Muscle layer of colon (tissue), 2 donors: ENCODE results near the gene EBF4.
A peak's percentile ranks its signal among the peaks of the same experiment; 100 is the strongest.

Source experiments
- H3K27ac ChIP-seq: one replicate; pipeline ENCODE4 v1.7.0; 2013; ENCODE audit warnings: low read depth, mild to moderate bottlenecking, low read length, moderate library complexity
- H3K27me3 ChIP-seq, 2 donors: one replicate each; pipeline ENCODE4 v1.7.0; 2013; ENCODE audit warnings: low read length in 2 of 2, mild to moderate bottlenecking in 2 of 2; ENCODE audit not compliant: insufficient read depth in 2 of 2, control insufficient read depth in 1 of 2
- H3K36me3 ChIP-seq: one replicate; pipeline ENCODE4 v1.7.0; 2013; ENCODE audit warnings: mild to moderate bottlenecking, low read length; ENCODE audit not compliant: insufficient read depth
- H3K4me1 ChIP-seq: one replicate; pipeline ENCODE4 v1.7.0; 2013; ENCODE audit warnings: mild to moderate bottlenecking, low read length; ENCODE audit not compliant: insufficient read depth
- H3K4me3 ChIP-seq, 2 donors: one replicate each; pipeline ENCODE4 v1.7.0; 2013; ENCODE audit warnings: low read length in 2 of 2, low read depth in 1 of 2, mild to moderate bottlenecking in 1 of 2, moderate library complexity in 1 of 2
- H3K9ac ChIP-seq: one replicate; pipeline ENCODE4 v1.7.0; 2013; ENCODE audit warnings: low read length
- H3K9me3 ChIP-seq: one replicate; pipeline ENCODE4 v1.7.0; 2013; ENCODE audit warnings: mild to moderate bottlenecking, low read length
- donor health status: abdominal sarcoma.
- donor health status: Adenocarcinoma of cecum.

The EBF4 gene

DNA sequence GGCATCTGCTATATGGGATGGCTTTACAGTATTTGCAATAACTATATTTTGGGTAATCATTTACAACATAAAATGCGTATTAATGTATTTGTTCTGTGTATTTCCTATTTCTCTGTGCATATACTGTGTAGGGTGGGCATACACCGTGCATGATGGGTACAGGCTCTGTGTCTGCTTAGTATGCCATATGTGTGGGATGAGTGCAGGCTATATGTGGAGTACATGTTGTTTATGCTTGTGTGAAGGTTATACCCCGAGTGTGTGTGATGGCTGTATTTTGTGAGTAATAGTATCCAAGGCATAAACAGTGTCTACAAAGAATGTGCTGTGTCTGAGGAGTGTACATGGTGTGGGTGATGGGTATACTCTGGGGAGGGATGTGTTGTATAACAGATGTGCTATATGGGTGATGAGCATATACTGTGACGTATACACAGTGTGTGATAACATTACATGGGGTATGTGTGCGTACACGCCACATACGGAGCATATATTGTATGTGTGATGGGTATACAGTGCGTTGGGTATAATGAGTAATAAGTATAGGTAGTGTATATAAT lies 55.2 kb downstream of the EBF4 start:
- Histone ChIP-seq H3K27me3 (peaks cover 0 to 14% of the 10 kb centered on the region in 2 donors), H3K4me1 (peaks cover 12% of the 10 kb centered on the region), H3K4me3 (no peak overlapping the region), H3K27ac (no peak overlapping the region), H3K9me3 (no peaks in the 10 kb centered on the region), H3K36me3 (no peaks in the 10 kb centered on the region), H3K9ac (no peak overlapping the region)

DNA sequence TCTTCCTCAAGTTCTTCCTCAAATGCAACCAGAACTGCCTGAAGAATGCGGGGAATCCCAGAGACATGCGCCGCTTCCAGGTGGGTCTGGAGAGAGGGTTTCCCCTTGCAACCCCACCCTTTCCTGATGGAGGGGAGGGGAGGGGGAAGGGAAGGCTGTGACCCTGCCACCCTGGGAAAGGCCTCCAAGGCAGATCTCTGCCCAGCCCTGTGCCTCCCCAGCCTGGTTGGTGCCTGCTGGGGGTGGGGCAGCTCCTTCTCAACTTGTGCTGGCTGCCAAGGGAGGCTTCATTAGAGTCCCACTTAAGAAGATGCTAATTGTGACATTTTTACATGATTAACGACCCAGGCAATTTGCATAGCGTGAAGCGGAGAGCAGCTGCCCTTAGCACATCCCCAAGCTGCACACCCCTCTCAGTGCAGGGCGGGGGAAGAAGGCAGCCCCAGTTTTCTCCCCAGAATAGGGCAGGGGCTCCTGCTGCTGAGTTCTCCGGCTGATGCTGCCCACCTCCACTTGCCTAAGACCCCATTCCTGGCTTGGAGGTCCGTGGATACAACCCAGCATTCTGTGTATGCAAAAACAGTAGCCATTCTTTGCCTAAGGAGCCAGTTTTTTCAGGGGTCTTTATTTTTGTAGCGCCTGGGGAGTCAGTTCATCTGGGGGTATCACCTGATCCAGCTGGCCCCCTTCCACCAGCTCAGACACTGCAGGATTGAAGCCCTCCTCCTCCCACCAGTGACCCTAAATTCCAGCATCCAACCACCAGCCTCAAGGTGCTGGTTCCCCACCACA lies 56.2 kb downstream of the EBF4 start:
- H3K27me3 ChIP-seq, result peaks cover 10 to 24% of the 10 kb centered on the region in 2 donors
- peaks cover 21% of the 10 kb centered on the region for H3K4me1 ChIP-seq
- H3K36me3 ChIP-seq, result no peaks in the 10 kb centered on the region
- H3K27ac ChIP-seq, result no peak overlapping the region
- H3K4me3 ChIP-seq, result no peak overlapping the region
- no peak overlapping the region for H3K9ac ChIP-seq
- no peaks in the 10 kb centered on the region for H3K9me3 ChIP-seq

GRCh38 chr20:2749343-2749950 lies 56.9 kb downstream of the EBF4 start:
- Histone ChIP-seq H3K4me1 (peaks cover 21% of the 10 kb centered on the region), H3K4me3 (no peak overlapping the region), H3K9me3 (no peaks in the 10 kb centered on the region), H3K9ac (no peak overlapping the region), H3K27ac (no peak overlapping the region), H3K36me3 (no peaks in the 10 kb centered on the region), H3K27me3 (peaks cover 14 to 31% of the 10 kb centered on the region in 2 donors)

- Histone ChIP-seq H3K27me3 (peaks cover 14 to 36% of the 10 kb centered on the region in 2 donors), H3K9me3 (no peaks in the 10 kb centered on the region), H3K4me3 (no peak overlapping the region), H3K9ac (no peak overlapping the region), H3K27ac (no peak overlapping the region), H3K36me3 (no peaks in the 10 kb centered on the region), H3K4me1 (peaks cover 21% of the 10 kb centered on the region)
Measured at GRCh38 chr20:2749951-2750490, 57.4 kb downstream of the EBF4 start.

DNA sequence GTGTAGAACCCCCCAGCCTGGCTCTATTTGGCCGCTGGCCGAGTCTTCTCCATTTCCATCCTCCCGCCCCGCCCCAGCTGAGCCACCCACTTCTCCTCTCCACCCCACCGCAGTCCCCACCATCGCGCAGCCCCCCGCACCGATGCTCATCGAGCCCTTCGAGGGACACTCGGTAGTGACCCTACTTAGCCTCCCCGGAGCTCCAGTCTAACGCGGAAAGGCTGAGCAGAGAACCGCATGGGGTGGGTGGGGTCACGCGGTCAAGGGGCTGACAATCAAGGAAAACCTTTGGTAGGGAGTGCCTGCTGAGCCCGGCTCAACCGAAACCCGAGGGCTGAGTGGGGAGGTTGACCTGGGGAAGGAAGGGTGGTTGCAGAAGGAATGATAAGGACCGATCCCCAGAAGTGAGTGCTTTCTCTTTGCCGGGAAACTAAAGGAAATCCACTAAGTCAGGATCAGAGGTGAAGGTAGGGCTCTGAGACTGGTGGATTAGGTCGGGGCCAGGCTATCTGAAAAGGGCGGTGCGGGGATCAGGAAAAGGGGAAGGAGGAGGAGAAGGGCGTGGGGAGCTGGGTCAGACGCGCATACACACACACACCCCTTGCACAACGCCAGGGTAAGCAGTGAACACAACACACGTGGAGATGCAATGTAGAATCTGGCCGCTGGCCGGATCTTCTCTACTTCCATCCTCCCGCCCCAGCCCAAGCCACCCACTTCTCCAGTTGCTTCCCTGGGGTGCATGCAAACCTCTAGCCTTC lies 58.1 kb downstream of the EBF4 start:
- Histone ChIP-seq H3K9me3 (no peaks in the 10 kb centered on the region), H3K9ac (no peak overlapping the region), H3K27me3 (peaks cover 14 to 39% of the 10 kb centered on the region in 2 donors), H3K36me3 (no peaks in the 10 kb centered on the region), H3K4me1 (peaks cover 21% of the 10 kb centered on the region), H3K27ac (no peak overlapping the region), H3K4me3 (peak overlapping the region in 1 of 2 donors; percentile 45)

DNA sequence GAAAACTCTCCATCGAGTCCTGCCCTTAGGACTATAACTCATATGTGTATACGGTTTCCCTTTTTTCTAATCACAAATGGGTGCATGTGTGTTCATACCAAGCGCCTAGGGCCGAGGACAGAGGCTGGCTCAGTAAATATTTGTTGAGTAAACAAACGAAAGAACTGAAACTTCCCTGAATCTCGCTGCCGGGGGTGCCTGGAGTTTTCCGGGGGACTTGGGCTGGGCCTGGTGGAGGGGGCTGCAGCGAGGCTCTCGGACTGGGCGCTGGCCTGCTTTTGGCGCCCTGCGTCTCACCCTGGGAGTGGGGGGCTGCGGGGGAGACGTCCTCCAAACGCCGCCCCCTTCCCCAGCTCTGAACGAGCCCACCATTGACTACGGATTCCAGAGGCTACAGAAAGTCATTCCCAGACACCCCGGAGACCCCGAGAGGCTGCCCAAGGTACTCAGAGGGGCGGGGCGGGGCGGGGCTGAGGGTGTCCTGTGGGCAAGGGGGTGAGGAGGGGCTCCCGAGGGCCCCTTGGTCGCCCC lies 58.8 kb downstream of the EBF4 start:
- peaks cover 21% of the 10 kb centered on the region for H3K4me1 ChIP-seq
- no peaks in the 10 kb centered on the region for H3K9me3 ChIP-seq
- no peak overlapping the region for H3K27ac ChIP-seq
- no peaks in the 10 kb centered on the region for H3K36me3 ChIP-seq
- peaks cover 14 to 39% of the 10 kb centered on the region in 2 donors for H3K27me3 ChIP-seq
- H3K4me3 ChIP-seq, result peak overlapping the region; percentile 41 to 45
- no peak overlapping the region for H3K9ac ChIP-seq

GRCh38 chr20:2751878-2752566 lies 59.4 kb downstream of the EBF4 start:
- Histone ChIP-seq H3K36me3 (no peaks in the 10 kb centered on the region), H3K27me3 (peaks cover 14 to 39% of the 10 kb centered on the region in 2 donors), H3K9ac (no peak overlapping the region), H3K4me1 (peaks cover 21% of the 10 kb centered on the region), H3K9me3 (no peaks in the 10 kb centered on the region), H3K4me3 (no peak overlapping the region), H3K27ac (no peak overlapping the region)

DNA sequence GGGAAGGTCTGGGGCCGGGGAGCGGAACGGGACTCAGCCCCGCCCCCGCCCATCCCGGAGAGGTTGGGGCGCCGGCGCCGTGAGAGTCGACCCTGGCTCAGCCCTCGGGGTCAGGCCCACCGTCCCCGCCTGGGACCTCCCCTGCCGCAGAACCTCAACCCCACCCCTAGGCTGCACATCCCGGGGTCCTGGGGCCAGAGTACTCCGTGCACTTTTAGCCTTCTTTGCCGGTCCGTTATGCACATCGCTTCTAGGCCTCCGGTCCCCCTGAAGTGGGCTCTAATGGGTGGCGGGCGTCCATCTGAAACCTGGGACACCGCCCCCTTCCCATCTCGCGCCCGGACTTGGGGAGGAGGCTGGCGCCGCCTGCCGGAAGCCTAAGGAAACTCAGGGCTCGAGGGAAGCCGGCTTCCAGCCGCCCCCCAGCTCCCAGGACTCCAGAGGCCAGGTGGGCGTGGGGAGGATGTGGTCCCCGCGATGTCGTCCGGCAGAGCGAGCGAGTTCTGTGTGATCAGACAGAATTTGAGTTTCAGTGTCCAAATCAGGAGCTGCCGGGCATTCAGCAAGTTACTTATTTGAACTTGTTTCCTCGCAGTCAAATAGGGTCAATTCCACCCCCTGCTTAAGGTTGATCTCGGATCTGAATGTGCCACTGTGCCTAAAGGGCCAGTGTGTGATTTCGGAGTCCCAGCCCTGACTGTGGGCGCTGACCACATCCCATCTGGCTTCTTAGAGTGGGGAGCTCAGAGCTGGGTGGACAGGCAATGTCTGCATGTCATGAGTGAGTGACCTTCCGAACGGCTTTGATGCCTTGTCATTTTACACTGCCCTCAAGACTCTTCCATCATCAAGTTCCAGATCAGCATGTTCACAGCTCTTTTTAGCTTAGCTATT lies 60.2 kb downstream of the EBF4 start:
- peaks cover 14 to 39% of the 10 kb centered on the region in 2 donors for H3K27me3 ChIP-seq
- H3K4me3 ChIP-seq, result peak overlapping the region in 1 of 2 donors; percentile 47
- no peaks in the 10 kb centered on the region for H3K9me3 ChIP-seq
- H3K4me1 ChIP-seq, result peaks cover 21% of the 10 kb centered on the region
- no peak overlapping the region for H3K9ac ChIP-seq
- H3K36me3 ChIP-seq, result no peaks in the 10 kb centered on the region
- no peak overlapping the region for H3K27ac ChIP-seq

DNA sequence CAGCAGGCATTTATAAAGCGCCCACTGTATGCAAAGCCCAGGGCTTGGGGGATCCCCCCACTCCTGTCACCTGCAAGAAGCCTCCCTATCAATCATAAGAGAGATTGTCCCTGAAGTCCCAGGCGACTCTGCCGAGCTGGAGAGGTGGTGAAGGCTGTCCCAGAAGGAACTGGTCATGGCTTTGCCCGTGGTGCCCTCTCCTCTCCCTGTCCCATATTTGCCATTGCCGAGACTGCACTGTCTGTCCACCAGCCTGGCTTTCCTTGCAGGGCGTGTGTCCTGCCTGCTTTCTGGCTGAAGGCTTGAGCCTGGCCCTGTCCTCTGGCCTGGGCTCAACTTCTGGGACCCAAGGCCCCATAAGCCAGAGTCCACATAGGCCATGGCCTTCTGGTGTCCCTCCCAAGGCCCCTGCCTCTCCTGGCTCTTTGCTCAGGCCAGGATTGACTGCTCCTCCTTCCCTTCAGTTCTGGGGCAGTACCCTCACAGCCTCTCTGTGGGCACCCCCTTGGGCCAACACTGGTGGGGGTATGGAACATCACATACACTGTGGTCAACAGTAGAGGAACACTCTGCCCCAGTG lies 61.0 kb downstream of the EBF4 start:
- Histone ChIP-seq H3K9me3 (no peaks in the 10 kb centered on the region), H3K36me3 (no peaks in the 10 kb centered on the region), H3K27ac (no peak overlapping the region), H3K4me3 (no peak overlapping the region), H3K27me3 (peaks cover 14 to 40% of the 10 kb centered on the region in 2 donors), H3K4me1 (peaks cover 21% of the 10 kb centered on the region), H3K9ac (no peak overlapping the region)

DNA sequence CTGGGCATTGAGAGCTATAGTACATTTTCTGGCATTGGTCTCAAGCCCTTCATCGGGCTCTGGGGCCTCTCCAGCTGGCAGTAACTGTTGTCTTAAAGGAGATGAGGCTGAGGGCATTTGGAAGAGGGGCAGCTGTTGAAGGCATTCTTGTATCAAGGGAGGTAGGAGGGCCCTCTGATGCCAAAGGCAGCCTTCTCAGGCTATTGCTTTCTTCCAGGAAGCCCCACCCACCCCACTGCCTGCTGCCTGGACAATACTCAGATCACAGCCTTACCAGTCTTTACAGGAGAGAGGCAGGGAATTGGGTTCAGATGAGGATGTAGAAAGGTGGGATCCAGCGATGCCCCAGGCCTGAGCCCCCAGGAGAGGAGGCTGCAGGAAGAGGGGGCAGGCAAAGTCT lies 61.8 kb downstream of the EBF4 start:
- H3K36me3 ChIP-seq, result no peaks in the 10 kb centered on the region
- H3K27me3 ChIP-seq, result peaks cover 14 to 43% of the 10 kb centered on the region in 2 donors
- H3K4me3 ChIP-seq, result no peak overlapping the region
- peaks cover 21% of the 10 kb centered on the region for H3K4me1 ChIP-seq
- no peak overlapping the region for H3K27ac ChIP-seq
- H3K9ac ChIP-seq, result no peak overlapping the region
- no peaks in the 10 kb centered on the region for H3K9me3 ChIP-seq
